Neuronal stem cell (in vitro differentiated cells): ENCODE measurements around the gene TMEM175.

Experiments
- DNase-seq: peaks from one replicate; pipeline ENCODE4 v3.0.0-alpha.2; 2013; ENCODE audit warnings: low spot score
- H2AFZ ChIP-seq: one replicate; pipeline ENCODE4 v1.6.1; 2013; ENCODE audit warnings: mild to moderate bottlenecking, low read length, inconsistent platforms
- H2AK5ac ChIP-seq: 2 replicates; pipeline ENCODE4 v1.6.1; 2013; ENCODE audit warnings: low read depth, mild to moderate bottlenecking, inconsistent platforms, low read length, moderate library complexity, mixed read lengths
- H2BK120ac ChIP-seq: 2 replicates; pipeline ENCODE4 v1.6.1; 2013; ENCODE audit warnings: low read depth, mild to moderate bottlenecking, inconsistent platforms, low read length, moderate library complexity, mixed read lengths
- H2BK12ac ChIP-seq: one replicate; pipeline ENCODE4 v1.6.1; 2013; ENCODE audit warnings: low read length, inconsistent platforms
- H2BK15ac ChIP-seq: 2 replicates; pipeline ENCODE4 v1.6.1; 2013; ENCODE audit warnings: mild to moderate bottlenecking, low read length, inconsistent platforms, mixed read lengths
- H2BK5ac ChIP-seq: one replicate; pipeline ENCODE4 v1.6.1; 2013; ENCODE audit warnings: inconsistent platforms, mild to moderate bottlenecking, low read length, moderate library complexity
- H3K14ac ChIP-seq: one replicate; pipeline ENCODE4 v1.6.1; 2013; ENCODE audit warnings: low read length, inconsistent platforms
- H3K18ac ChIP-seq: 2 replicates; pipeline ENCODE4 v1.6.1; 2013; ENCODE audit warnings: low read length, inconsistent platforms
- H3K23ac ChIP-seq: 2 replicates; pipeline ENCODE4 v1.6.1; 2013; ENCODE audit warnings: low read depth, mild to moderate bottlenecking, mixed read lengths, low read length, inconsistent platforms; ENCODE audit not compliant: poor library complexity
- H3K27ac ChIP-seq: replicated peaks from 3 replicates; pipeline ENCODE4 v1.5.1; 2013; ENCODE audit warnings: low read length, inconsistent platforms
- H3K27me3 ChIP-seq, 3 experiments: 2 replicates each; pipeline ENCODE4 v1.6.1; 2013; ENCODE audit warnings: low read length in 3 of 3, mild to moderate bottlenecking in 2 of 3, inconsistent platforms in 1 of 3, low read depth in 1 of 3, mixed read lengths in 1 of 3, moderate library complexity in 1 of 3; ENCODE audit not compliant: control insufficient read depth in 3 of 3, insufficient read depth in 3 of 3
- H3K36me3 ChIP-seq, 2 donors: replicated peaks in 1 of 2; 2 replicates each; pipeline ENCODE4 v1.6.1; 2013; ENCODE audit warnings: low read length in 2 of 2; ENCODE audit not compliant: control insufficient read depth in 2 of 2, insufficient read depth in 2 of 2
- H3K4ac ChIP-seq: 2 replicates; pipeline ENCODE4 v1.6.1; 2013; ENCODE audit warnings: inconsistent platforms, mild to moderate bottlenecking, low read length, moderate library complexity
- H3K4me1 ChIP-seq, 2 donors: 1 replicate in 1 of 2; 2 replicates in 1 of 2; pipeline ENCODE4 v1.6.1; 2013; ENCODE audit warnings: low read length in 2 of 2, low read depth in 1 of 2; ENCODE audit not compliant: control insufficient read depth in 2 of 2, insufficient read depth in 1 of 2
- H3K4me2 ChIP-seq: one replicate; pipeline ENCODE4 v1.6.1; 2013; ENCODE audit warnings: mild to moderate bottlenecking, low read length, inconsistent platforms; ENCODE audit not compliant: insufficient read depth, poor library complexity, severe bottlenecking
- H3K4me3 ChIP-seq, 2 donors: 2 replicates each; pipeline ENCODE4 v1.5.1; 2013; ENCODE audit warnings: low read length in 2 of 2, mild to moderate bottlenecking in 2 of 2, inconsistent platforms in 1 of 2, moderate library complexity in 1 of 2
- H3K79me1 ChIP-seq: one replicate; pipeline ENCODE4 v1.6.1; 2013; ENCODE audit warnings: low read depth, mild to moderate bottlenecking, inconsistent platforms, low read length, moderate library complexity
- H3K9ac ChIP-seq: one replicate; pipeline ENCODE4 v1.6.1; 2013; ENCODE audit warnings: mild to moderate bottlenecking, low read depth, low read length, inconsistent platforms; ENCODE audit not compliant: poor library complexity
- H3K9me3 ChIP-seq, 2 donors: replicated peaks in 1 of 2; 2 replicates each; pipeline versions ENCODE3 to v1.6.1; 2013; ENCODE audit warnings: low read length in 2 of 2, mild to moderate bottlenecking in 2 of 2, inconsistent platforms in 1 of 2, low read depth in 1 of 2, mixed read lengths in 1 of 2, moderate library complexity in 1 of 2; ENCODE audit not compliant: control insufficient read depth in 2 of 2, insufficient read depth in 1 of 2
- H4K8ac ChIP-seq: one replicate; pipeline ENCODE4 v1.6.1; 2013; ENCODE audit warnings: low read depth, mild to moderate bottlenecking, inconsistent platforms, low read length, moderate library complexity
- H4K91ac ChIP-seq: one replicate; pipeline ENCODE4 v1.6.1; 2013; ENCODE audit warnings: low read length, low read depth, mild to moderate bottlenecking, inconsistent platforms; ENCODE audit not compliant: poor library complexity
- WGBS, 2 donors: extraction: QIAGEN DNeasy Blood & Tissue Kit; methylation state at CpG; one replicate each; pipeline ENCODE4 v1.1.7; 2013; ENCODE audit warnings: missing lambda C conversion rate in 2 of 2, mixed read lengths in 1 of 2; ENCODE audit not compliant: insufficient read length in 2 of 2, insufficient replicate concordance in 1 of 2; ENCODE audit errors: extremely low coverage in 2 of 2; 5-methylcytosine and 5-hydroxymethylcytosine counted together

Gene TMEM175

DNA sequence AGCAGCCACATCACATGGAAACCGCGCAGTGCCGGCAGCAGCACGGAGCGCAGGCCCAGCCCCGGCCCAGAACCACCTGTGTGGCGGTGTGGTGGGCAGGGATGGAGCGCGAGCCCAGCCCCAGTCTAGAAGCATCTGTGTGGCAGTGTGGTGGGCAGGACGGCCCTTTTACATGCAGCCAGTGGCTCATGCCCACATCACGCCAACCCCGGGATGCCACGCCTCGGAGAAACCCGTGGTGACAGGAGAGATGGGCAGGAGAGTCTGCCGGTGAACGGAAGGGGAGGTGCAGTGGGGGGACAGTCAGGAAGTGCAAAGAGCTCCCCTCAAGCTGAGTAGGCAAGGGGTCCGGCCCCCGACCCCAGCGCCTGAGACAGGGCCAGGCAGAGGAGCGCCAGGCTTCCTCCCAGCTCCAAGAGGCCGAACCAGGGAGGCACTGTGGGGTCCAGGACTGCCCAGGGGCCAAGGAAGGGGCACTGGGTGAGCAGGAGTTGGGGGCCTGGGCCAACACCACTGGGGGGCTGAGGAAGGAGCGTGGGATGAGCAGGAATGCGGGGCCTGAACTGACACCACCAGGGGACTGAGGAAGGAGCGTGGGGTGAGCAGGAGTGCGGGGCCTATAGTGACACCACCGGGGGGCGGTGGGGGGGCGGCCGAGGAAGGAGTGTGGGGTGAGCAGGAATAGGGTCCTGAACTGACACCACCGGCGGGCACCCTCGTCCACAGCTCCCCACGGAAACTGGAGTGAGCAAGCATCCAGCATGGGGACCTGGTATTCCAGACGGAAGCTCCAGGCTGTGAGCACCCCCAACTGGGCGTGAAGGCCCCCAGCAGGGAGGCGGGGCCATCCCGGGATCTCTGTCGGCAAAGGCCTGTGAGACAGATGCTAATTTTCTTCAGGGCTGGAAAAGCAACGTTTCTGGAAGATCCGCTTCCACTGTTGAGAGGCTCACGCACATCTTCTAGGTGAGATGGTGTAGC is 28.9 kb upstream of the TMEM175 start:
- no peak overlapping the region for H3K23ac ChIP-seq
- H2AFZ ChIP-seq: no peak overlapping the region
- H2AK5ac ChIP-seq: no peak overlapping the region
- no peaks in the 10 kb centered on the region for H3K27me3 ChIP-seq
- no CpG with 5 or more reads among the region's 42 CpGs for WGBS, 2 donors
- H3K36me3 ChIP-seq: peaks cover 6 to 17% of the 10 kb centered on the region in 2 donors
- peak overlapping the region; percentile 63 for H3K9ac ChIP-seq
- H4K91ac ChIP-seq: no peak overlapping the region
- H3K79me1 ChIP-seq: peaks cover 15% of the 10 kb centered on the region
- no peak overlapping the region for H4K8ac ChIP-seq
- H3K4ac ChIP-seq: no peak overlapping the region
- no peak overlapping the region for H2BK120ac ChIP-seq
- no peak for DNase-seq
- H2BK15ac ChIP-seq: no peak overlapping the region
- H2BK5ac ChIP-seq: peak overlapping the region; percentile 53
- no peaks in the 10 kb centered on the region for H3K4me1 ChIP-seq
- no peak overlapping the region for H3K4me2 ChIP-seq
- H3K4me3 ChIP-seq: no peak overlapping the region
- no peak overlapping the region for H3K27ac ChIP-seq
- peak overlapping the region; percentile 3 for H3K18ac ChIP-seq
- H3K9me3 ChIP-seq: peaks cover 0 to 8% of the 10 kb centered on the region in 2 donors
- H2BK12ac ChIP-seq: no peak overlapping the region
- no peak overlapping the region for H3K14ac ChIP-seq

- peak overlapping the region; percentile 79 for H3K9ac ChIP-seq
- no peak overlapping the region for H2BK120ac ChIP-seq
- no peaks in the 10 kb centered on the region for H3K4me1 ChIP-seq
- peaks cover 6 to 26% of the 10 kb centered on the region in 2 donors for H3K36me3 ChIP-seq
- H4K91ac ChIP-seq: no peak overlapping the region
- H3K27me3 ChIP-seq: no peaks in the 10 kb centered on the region
- no peak overlapping the region for H2BK5ac ChIP-seq
- peaks cover 0 to 8% of the 10 kb centered on the region in 2 donors for H3K9me3 ChIP-seq
- H3K23ac ChIP-seq: peak overlapping the region; percentile 69
- DNase-seq: no peak
- no peak overlapping the region for H2AFZ ChIP-seq
- H3K79me1 ChIP-seq: peaks cover 11% of the 10 kb centered on the region
- H4K8ac ChIP-seq: peak overlapping the region; percentile 94
- H3K4ac ChIP-seq: no peak overlapping the region
- peak overlapping the region; percentile 36 for H3K18ac ChIP-seq
- H2BK15ac ChIP-seq: no peak overlapping the region
- no peak overlapping the region for H3K4me2 ChIP-seq
- no peak overlapping the region for H2AK5ac ChIP-seq
- H3K14ac ChIP-seq: no peak overlapping the region
- H3K4me3 ChIP-seq: no peak overlapping the region
- WGBS, 2 donors: no CpG with 5 or more reads among the region's 49 CpGs
- no peak overlapping the region for H2BK12ac ChIP-seq
- no peak overlapping the region for H3K27ac ChIP-seq
Observed at GRCh38 chr4:905485-906338, 26.5 kb upstream of the TMEM175 start.

GRCh38 chr4:906339-907102 is 25.7 kb upstream of the TMEM175 start:
- Histone ChIP-seq H3K9ac (no peak overlapping the region), H3K14ac (no peak overlapping the region), H3K36me3 (peaks cover 3 to 34% of the 10 kb centered on the region in 2 donors), H3K4me1 (no peaks in the 10 kb centered on the region), H2BK12ac (no peak overlapping the region), H4K8ac (no peak overlapping the region), H3K4ac (no peak overlapping the region), H3K79me1 (peaks cover 15% of the 10 kb centered on the region), H2BK15ac (no peak overlapping the region), H3K4me3 (peak overlapping the region in 1 of 2 donors; percentile 18), H3K4me2 (no peak overlapping the region), H4K91ac (no peak overlapping the region), H3K27ac (no peak overlapping the region), H2AK5ac (no peak overlapping the region), H3K18ac (no peak overlapping the region), H3K9me3 (peaks cover 0 to 8% of the 10 kb centered on the region in 2 donors), H2AFZ (no peak overlapping the region), H2BK120ac (no peak overlapping the region), H3K27me3 (no peaks in the 10 kb centered on the region), H3K23ac (peak overlapping the region; percentile 67), H2BK5ac (no peak overlapping the region)
- WGBS, 2 donors: no CpG with 5 or more reads among the region's 20 CpGs
- no peak for DNase-seq
